MCF 10A (cell line): ENCODE results near the gene FARS2. TPM values are rescaled to one million over a fixed set of nuclear protein-coding genes. Genes with fewer than 3 reads are reported as not detected.

Experiments
- BruUV-seq: library from RNA; stranded (reverse); fragments of 400-500 nt; replicated peaks from 2 replicates; lab custom pipeline; 2021; lab: Mats Ljungman, UMichigan
- CTCF ChIA-PET: fragments of 300-600 bp; sonication (Branson Sonifier 250); formaldehyde crosslinking; extraction: SDS; loops from one replicate; lab custom pipeline; 2021; ENCODE audit warnings: antibody characterized with exemption, inconsistent platforms; lab: Yijun Ruan, JAX
- POLR2A ChIA-PET: fragments of 300-600, 350-650 bp; sonication (Branson Sonifier 250); formaldehyde crosslinking; extraction: SDS; loops from one replicate; lab custom pipeline; 2020; ENCODE audit warnings: antibody characterized with exemption, inconsistent platforms; lab: Yijun Ruan, JAX
- DNase-seq: peaks from one replicate; pipeline ENCODE4 v3.0.0-alpha.2; 2018; ENCODE audit not compliant: unreplicated experiment
- H3K27ac Mint-ChIP-seq: one replicate; pipeline ENCODE4 v1.8.0; 2022; ENCODE audit warnings: mild to moderate bottlenecking, low read depth, mixed read lengths; ENCODE audit not compliant: unreplicated experiment
- H3K27me3 Mint-ChIP-seq: one replicate; pipeline ENCODE4 v1.8.0; 2022; ENCODE audit warnings: mixed read lengths; ENCODE audit not compliant: insufficient read depth, unreplicated experiment
- H3K36me3 Mint-ChIP-seq: one replicate; pipeline ENCODE4 v1.8.0; 2022; ENCODE audit warnings: mild to moderate bottlenecking, moderate library complexity, mixed read lengths; ENCODE audit not compliant: insufficient read depth, unreplicated experiment
- H3K4me1 Mint-ChIP-seq: one replicate; pipeline ENCODE4 v1.8.0; 2022; ENCODE audit warnings: mixed read lengths; ENCODE audit not compliant: insufficient read depth, unreplicated experiment
- H3K4me3 Mint-ChIP-seq: one replicate; pipeline ENCODE4 v1.8.0; 2022; ENCODE audit warnings: mild to moderate bottlenecking, moderate library complexity, mixed read lengths; ENCODE audit not compliant: unreplicated experiment
- H3K9me3 Mint-ChIP-seq: one replicate; pipeline ENCODE4 v1.8.0; 2022; ENCODE audit warnings: mixed read lengths; ENCODE audit not compliant: unreplicated experiment
- CTCF ChIP-seq: fragments of 200-600 bp; IDR thresholded peaks from one replicate; pipeline ENCODE4 v1.8.0; 2022; ENCODE audit warnings: antibody characterized with exemption, mild to moderate bottlenecking; ENCODE audit not compliant: unreplicated experiment
- intact Hi-C: fragments of 100-400 bp; cut with micrococcal nuclease; formaldehyde crosslinking; loops from 2 replicates; pipeline ENCODE4 v1.14.1; 2022
- total RNA-seq: library from RNA; stranded (reverse); gene quantifications from 2 replicates; pipeline ENCODE4 v1.2.3, GENCODE V29; 2022

Gene FARS2
- total RNA-seq, 1 experiment from 2014 or later: 18.2 TPM

GRCh38 chr6:5247201-5247600 is 14.1 kb upstream of the FARS2 start:
- intact Hi-C loops: no loop called here
- H3K4me1 Mint-ChIP-seq: peaks cover 22% of the 10 kb centered on the region
- no peaks in the 10 kb centered on the region for H3K27me3 Mint-ChIP-seq
- no peak overlapping the region for H3K4me3 Mint-ChIP-seq
- peaks cover 7% of the 10 kb centered on the region for H3K9me3 Mint-ChIP-seq
- H3K36me3 Mint-ChIP-seq: no peaks in the 10 kb centered on the region
- no peak for TF ChIP-seq CTCF
- no peak for DNase-seq
- CTCF ChIA-PET: interaction anchor here (1.1 to 1.5 kb wide), 2 partner anchors 11 to 103 kb away, joined by 3 to 7 read pairs; no protein-coding TSS in a partner anchor
- BruUV-seq: no TSS peak
- no peak overlapping the region for H3K27ac Mint-ChIP-seq
- POLR2A ChIA-PET: interaction anchor here (0.6 to 1.1 kb wide), 3 partner anchors 14 to 25 kb away, joined by 3 to 4 read pairs (median 3); partner anchors contain the start of gene FARS2

- no peak overlapping the region for H3K27ac Mint-ChIP-seq
- POLR2A ChIA-PET: interaction anchor here (0.8 to 1.1 kb wide), 2 partner anchors 11 to 24 kb away, joined by 3 read pairs; no protein-coding TSS in a partner anchor
- no peak overlapping the region for H3K4me3 Mint-ChIP-seq
- TF ChIP-seq CTCF: no peak
- no peaks in the 10 kb centered on the region for H3K27me3 Mint-ChIP-seq
- BruUV-seq: no TSS peak
- intact Hi-C loops: no loop called here
- CTCF ChIA-PET: interaction anchor here (1.1 kb wide), 1 partner anchor 10 kb away, joined by 3 read pairs; no protein-coding TSS in a partner anchor
- H3K36me3 Mint-ChIP-seq: no peaks in the 10 kb centered on the region
- H3K4me1 Mint-ChIP-seq: peaks cover 22% of the 10 kb centered on the region
- no peak for DNase-seq
- peaks cover 7% of the 10 kb centered on the region for H3K9me3 Mint-ChIP-seq
Observed at GRCh38 chr6:5248302-5249098, 12.8 kb upstream of the FARS2 start.

- no TSS peak for BruUV-seq
- intact Hi-C loops: no loop called here
- Mint-ChIP-seq H3K4me3 (no peak overlapping the region), H3K27me3 (no peaks in the 10 kb centered on the region), H3K36me3 (no peaks in the 10 kb centered on the region), H3K4me1 (peaks cover 22% of the 10 kb centered on the region), H3K27ac (no peak overlapping the region), H3K9me3 (peaks cover 7% of the 10 kb centered on the region)
- no peak for DNase-seq
- TF ChIP-seq CTCF: no peak
- ChIA-PET POLR2A (interaction anchor here (0.7 to 1.0 kb wide), 3 partner anchors 9 to 12 kb away, joined by 3 to 5 read pairs (median 4); partner anchors contain the start of genes FARS2 and LYRM4), CTCF (no interaction called here)
Observed at GRCh38 chr6:5249451-5250122, 11.7 kb upstream of the FARS2 start.

GRCh38 chr6:5250451-5250850 is 10.9 kb upstream of the FARS2 start:
- peaks cover 7% of the 10 kb centered on the region for H3K9me3 Mint-ChIP-seq
- no peak overlapping the region for H3K27ac Mint-ChIP-seq
- no peak for TF ChIP-seq CTCF
- BruUV-seq: no TSS peak
- intact Hi-C loops: no loop called here
- H3K36me3 Mint-ChIP-seq: no peaks in the 10 kb centered on the region
- ChIA-PET POLR2A (no interaction called here), CTCF (no interaction called here)
- no peak for DNase-seq
- H3K4me1 Mint-ChIP-seq: peaks cover 22% of the 10 kb centered on the region
- no peak overlapping the region for H3K4me3 Mint-ChIP-seq
- H3K27me3 Mint-ChIP-seq: no peaks in the 10 kb centered on the region
